ENCODE results near the gene ABCC8. TPM values are rescaled to one million over a fixed set of nuclear protein-coding genes. Genes with fewer than 3 reads are reported as not detected.

The ABCC8 gene
- total and polyA plus RNA-seq, 2 of the 8 experiments (the other 6 are each of a cell fraction or from before 2014, with no cell fraction given) = 3.7 to 4.9 TPM

DNA sequence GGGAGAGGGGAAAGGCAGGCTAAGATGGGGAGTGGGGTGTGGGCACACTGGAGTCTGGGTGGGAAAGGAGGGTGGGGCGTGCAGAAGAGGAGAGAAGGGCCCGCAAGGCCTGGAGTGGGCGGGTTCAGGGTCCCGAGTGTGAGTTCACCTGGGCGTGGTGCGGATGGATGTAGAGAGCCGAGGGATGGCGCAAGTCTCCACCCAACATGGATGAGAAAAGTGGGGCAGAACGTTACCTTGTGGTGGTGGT lies 364 bp upstream of the ABCC8 start (continued):
- TF ChIP-seq, protein P1, sequence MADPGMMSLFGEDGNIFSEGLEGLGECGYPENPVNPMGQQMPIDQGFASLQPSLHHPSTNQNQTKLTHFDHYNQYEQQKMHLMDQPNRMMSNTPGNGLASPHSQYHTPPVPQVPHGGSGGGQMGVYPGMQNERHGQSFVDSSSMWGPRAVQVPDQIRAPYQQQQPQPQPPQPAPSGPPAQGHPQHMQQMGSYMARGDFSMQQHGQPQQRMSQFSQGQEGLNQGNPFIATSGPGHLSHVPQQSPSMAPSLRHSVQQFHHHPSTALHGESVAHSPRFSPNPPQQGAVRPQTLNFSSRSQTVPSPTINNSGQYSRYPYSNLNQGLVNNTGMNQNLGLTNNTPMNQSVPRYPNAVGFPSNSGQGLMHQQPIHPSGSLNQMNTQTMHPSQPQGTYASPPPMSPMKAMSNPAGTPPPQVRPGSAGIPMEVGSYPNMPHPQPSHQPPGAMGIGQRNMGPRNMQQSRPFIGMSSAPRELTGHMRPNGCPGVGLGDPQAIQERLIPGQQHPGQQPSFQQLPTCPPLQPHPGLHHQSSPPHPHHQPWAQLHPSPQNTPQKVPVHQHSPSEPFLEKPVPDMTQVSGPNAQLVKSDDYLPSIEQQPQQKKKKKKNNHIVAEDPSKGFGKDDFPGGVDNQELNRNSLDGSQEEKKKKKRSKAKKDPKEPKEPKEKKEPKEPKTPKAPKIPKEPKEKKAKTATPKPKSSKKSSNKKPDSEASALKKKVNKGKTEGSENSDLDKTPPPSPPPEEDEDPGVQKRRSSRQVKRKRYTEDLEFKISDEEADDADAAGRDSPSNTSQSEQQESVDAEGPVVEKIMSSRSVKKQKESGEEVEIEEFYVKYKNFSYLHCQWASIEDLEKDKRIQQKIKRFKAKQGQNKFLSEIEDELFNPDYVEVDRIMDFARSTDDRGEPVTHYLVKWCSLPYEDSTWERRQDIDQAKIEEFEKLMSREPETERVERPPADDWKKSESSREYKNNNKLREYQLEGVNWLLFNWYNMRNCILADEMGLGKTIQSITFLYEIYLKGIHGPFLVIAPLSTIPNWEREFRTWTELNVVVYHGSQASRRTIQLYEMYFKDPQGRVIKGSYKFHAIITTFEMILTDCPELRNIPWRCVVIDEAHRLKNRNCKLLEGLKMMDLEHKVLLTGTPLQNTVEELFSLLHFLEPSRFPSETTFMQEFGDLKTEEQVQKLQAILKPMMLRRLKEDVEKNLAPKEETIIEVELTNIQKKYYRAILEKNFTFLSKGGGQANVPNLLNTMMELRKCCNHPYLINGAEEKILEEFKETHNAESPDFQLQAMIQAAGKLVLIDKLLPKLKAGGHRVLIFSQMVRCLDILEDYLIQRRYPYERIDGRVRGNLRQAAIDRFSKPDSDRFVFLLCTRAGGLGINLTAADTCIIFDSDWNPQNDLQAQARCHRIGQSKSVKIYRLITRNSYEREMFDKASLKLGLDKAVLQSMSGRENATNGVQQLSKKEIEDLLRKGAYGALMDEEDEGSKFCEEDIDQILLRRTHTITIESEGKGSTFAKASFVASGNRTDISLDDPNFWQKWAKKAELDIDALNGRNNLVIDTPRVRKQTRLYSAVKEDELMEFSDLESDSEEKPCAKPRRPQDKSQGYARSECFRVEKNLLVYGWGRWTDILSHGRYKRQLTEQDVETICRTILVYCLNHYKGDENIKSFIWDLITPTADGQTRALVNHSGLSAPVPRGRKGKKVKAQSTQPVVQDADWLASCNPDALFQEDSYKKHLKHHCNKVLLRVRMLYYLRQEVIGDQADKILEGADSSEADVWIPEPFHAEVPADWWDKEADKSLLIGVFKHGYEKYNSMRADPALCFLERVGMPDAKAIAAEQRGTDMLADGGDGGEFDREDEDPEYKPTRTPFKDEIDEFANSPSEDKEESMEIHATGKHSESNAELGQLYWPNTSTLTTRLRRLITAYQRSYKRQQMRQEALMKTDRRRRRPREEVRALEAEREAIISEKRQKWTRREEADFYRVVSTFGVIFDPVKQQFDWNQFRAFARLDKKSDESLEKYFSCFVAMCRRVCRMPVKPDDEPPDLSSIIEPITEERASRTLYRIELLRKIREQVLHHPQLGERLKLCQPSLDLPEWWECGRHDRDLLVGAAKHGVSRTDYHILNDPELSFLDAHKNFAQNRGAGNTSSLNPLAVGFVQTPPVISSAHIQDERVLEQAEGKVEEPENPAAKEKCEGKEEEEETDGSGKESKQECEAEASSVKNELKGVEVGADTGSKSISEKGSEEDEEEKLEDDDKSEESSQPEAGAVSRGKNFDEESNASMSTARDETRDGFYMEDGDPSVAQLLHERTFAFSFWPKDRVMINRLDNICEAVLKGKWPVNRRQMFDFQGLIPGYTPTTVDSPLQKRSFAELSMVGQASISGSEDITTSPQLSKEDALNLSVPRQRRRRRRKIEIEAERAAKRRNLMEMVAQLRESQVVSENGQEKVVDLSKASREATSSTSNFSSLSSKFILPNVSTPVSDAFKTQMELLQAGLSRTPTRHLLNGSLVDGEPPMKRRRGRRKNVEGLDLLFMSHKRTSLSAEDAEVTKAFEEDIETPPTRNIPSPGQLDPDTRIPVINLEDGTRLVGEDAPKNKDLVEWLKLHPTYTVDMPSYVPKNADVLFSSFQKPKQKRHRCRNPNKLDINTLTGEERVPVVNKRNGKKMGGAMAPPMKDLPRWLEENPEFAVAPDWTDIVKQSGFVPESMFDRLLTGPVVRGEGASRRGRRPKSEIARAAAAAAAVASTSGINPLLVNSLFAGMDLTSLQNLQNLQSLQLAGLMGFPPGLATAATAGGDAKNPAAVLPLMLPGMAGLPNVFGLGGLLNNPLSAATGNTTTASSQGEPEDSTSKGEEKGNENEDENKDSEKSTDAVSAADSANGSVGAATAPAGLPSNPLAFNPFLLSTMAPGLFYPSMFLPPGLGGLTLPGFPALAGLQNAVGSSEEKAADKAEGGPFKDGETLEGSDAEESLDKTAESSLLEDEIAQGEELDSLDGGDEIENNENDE (IDR thresholded peaks at IDR 0.05; ENCODE audit: insufficient replicate concordance, low read length) = no peak
- TF ChIP-seq JUN (IDR thresholded peaks at IDR 0.05; ENCODE audit: low read depth, low read length) (no peak), SP1 (IDR thresholded peaks at IDR 0.05; ENCODE audit: low read depth, low read length) (no peak), CEBPB (IDR thresholded peaks at IDR 0.05; ENCODE audit: low read depth, low read length) (no peak), EP300 (IDR thresholded peaks at IDR 0.05; ENCODE audit: borderline replicate concordance in 1 of 2, low read depth in 2 of 2, low read length in 2 of 2) (no peak), ZNF274 (IDR thresholded peaks at IDR 0.05; ENCODE audit: borderline replicate concordance, extremely low read depth, low read length) (no peak)
